IPS DF 4.7 (cell line): ENCODE data around the gene KDM4B.
"Not testable (repeated sequence)": the region's sequence is repeated elsewhere in the genome, so short reads cannot be mapped to it uniquely, and the experiment has no call there.

Experiments used
- DNase-seq: peaks from one replicate; pipeline ENCODE4 v3.0.0-alpha.2; 2013; ENCODE audit warnings: low spot score; ENCODE audit errors: extremely low read depth

Gene KDM4B

DNA sequence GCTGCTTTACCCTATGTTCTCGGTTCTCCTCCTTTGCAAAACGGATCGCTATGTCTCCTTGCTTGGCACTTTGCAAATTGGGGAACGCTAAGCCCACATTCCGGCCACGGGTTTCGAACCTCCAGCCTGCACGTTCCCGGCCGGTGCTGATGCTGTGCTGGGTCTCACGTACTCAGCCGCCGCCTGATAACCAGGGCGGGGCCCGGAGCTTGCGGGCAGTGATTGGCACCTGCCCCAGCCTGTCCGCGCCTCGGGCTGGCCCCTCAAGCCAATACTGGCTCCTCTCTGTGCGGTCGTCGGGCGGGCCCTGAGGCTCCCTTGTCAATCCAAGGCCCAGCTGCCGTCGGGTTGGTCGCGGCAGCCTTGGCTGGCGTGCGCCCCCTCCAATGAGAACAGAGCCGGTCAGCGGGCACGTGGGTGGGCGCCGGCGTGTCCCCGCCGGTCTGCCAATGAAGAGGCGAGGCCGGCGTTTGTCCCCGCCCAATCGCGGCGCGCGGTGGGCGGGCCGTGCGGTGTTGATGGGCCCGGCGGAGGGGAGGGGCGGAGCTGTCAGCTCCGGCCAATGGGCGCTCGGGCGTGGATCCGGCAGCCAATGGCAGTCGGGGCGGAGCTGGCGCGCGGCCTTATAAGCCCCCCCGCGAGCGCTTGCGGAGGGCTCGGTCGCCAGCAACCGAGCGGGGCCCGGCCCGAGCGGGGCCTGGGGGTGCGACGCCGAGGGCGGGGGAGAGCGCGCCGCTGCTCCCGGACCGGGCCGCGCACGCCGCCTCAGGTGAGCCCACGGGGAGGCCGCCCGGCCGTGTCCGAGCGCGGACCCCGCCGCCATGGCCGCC, at the start of gene KDM4B:
Gene KDM4B (plus strand): TSS at position 652 of the 830 bp plus-strand sequence. CDS start 63,778 bp downstream, outside the sequence.
- DNase-seq = peak; percentile 86

DNA sequence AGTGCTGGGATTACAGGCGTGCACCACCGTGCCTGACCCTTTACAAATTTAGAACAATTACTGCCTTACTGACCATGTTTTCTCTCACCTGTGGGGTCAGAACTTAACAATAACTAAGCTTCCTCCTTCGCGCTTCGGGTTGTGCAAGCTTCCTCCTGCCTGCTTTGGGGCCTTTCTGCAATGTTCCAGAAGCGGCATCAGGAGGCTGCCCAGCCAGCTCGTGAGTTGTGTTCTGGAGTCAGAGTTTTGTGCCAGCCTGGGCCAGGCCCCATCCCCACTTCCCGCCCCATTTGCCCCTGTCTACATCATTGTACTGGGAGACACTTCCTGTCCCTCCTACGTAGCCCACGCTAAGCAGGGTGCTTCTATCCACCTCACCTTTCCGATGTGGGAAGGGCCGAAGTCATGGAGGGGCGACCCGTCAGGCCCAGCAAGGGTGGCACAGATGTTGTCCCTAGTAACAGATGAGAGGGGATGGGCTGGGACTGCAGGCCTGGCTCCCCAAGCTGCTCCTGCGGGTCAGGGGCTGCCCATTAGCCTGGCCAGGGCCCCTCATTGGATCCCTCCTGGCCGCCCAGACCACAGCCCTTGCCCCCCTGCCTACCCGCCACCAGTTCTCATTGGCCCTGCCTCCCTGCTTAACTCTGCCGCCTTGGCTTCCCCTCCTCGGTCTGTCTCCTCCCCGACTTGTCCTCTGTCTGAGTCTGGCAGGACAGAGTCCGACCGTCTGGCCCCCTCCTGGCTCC, 46.2 kb upstream of the KDM4B start:
- DNase-seq = no peak

DNA sequence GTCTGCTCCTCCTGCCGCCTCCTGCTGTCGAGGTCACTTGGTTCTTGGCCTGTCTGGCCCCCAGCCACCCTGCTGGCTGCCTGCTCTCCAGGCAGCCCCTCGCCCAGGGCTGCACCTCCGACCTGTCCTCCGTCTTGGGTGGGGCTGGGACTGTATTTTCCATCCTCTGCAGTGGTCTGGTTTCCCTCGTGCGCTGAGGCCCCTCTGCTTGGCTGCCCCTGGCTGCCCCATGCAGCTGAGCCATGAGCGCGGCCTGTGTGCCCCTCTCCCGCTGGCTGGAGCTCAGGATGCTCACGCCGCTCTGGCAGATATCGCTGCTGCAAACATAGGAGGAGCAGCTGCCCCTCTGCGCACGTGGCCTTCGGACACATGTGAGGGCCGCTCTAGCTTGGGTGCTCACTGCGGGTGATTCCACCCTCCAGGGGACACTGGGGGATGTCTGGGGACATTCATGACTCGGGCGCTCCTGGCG, 45.6 kb upstream of the KDM4B start:
- no peak for DNase-seq

DNA sequence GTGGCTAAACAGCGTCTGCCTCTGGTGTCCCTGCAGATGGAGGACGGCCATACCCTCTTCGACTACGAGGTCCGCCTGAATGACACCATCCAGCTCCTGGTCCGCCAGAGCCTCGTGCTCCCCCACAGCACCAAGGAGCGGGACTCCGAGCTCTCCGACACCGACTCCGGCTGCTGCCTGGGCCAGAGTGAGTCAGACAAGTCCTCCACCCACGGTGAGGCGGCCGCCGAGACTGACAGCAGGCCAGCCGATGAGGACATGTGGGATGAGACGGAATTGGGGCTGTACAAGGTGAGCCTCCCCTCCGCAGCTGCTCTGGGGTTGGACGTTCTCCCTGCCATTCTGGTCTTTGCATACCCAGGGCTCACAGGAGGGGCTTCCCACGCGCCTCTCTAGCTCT, 39.7 kb upstream of the KDM4B start:
- no peak for DNase-seq

DNA sequence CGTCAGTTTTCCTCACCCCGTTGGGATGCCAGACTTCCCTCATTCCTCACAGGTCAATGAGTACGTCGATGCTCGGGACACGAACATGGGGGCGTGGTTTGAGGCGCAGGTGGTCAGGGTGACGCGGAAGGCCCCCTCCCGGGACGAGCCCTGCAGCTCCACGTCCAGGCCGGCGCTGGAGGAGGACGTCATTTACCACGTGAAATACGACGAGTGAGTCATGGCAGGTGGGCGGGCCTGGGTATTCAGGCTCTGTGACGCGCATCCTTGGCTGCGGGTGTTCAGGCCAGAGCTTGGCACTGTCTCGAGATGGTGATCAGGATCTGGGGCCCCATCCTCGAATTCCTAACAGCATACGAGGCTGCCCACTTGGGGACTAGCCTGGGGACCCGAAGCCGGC, 38.2 kb upstream of the KDM4B start:
- DNase-seq = no peak

DNA sequence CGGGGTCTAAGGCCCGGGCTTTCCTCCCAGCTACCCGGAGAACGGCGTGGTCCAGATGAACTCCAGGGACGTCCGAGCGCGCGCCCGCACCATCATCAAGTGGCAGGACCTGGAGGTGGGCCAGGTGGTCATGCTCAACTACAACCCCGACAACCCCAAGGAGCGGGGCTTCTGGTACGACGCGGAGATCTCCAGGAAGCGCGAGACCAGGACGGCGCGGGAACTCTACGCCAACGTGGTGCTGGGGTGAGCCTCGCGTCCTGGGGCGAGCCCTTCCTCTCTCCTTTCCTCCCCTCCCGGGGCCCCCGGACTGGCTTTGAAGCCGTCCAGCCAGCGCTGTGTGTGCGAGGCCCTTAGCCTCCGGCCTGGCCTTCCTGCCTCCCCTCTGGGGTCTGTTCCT, 36.2 kb upstream of the KDM4B start:
- DNase-seq = no peak

DNA sequence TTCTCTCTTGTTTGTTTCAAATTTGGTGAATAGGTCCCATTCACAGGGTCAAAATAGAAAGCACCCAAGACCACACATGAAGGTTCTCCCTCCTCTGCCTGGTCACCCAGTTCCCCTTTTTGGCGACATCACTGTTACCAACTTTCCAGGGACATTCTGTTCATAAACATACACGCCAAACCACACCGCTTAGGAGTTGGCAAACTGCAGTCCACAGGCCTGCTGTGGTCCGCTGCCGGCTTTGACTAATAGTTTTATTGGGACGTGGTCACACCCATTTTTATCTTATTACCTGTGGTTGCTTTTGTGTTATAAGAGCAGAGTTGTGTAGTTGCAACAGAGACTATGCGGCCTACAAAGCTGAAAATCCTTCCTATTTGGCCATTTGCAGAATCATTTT, 35.4 kb upstream of the KDM4B start:
- DNase-seq = no peak

DNA sequence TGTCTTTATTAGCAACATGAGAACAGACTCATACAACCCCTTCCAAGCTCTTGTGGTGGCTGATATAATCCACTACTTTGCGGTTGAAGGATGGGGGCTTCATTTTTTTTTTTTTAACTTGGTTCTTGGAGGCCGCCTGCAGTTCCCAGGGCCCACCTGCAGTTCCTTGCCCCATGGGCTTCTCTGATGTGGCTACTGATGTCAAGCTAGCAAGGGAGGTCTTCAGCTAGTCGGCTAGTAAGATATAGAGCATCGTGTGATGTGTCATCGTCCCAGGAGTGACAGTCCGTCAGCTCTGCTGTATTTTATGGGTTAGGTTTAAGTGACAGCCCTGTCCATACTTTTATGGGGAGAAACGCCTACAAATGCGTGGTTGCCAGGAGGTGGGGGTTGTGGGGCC, 33.5 kb upstream of the KDM4B start:
- DNase-seq = no peak

DNA sequence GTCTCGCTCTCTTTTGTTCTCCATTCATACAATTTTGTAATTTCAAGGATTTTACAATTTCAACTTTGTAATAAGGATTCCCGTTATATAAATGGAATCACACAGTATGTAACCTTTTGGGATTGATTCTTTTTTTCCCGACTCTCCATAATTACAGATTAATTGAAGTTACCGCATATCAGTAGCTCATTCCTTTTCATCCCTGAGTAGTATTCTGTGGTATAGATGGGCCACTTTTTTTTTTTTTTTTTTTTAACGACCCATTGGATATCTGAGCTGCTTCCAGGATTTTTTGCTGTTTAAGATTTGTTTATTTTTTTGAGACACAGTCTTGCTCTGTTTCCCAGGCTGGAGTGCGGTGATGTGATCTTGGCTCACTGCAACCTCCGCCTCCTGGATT, 31.9 kb upstream of the KDM4B start:
- DNase-seq = no peak

DNA sequence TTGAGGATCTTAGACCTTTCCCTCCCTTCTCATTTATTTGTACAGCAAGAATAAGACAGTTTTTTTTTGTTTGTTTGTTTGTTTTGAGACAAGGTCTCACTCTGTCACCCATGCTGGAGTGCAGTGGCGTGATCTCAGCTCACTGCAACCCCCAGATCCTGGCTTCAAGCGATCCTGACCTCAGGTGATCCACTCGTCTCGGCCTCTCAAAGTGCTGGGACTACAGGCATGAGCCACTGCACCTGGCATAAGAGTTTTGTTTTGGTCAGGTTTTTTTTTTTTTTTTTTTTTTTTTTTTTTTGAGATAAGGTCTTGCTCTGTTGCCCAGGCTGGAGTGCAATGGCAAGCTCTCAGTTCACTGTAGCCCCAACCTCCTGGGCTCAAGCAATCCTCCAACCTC, 30.5 kb upstream of the KDM4B start:
- DNase-seq = not testable (repeated sequence)

DNA sequence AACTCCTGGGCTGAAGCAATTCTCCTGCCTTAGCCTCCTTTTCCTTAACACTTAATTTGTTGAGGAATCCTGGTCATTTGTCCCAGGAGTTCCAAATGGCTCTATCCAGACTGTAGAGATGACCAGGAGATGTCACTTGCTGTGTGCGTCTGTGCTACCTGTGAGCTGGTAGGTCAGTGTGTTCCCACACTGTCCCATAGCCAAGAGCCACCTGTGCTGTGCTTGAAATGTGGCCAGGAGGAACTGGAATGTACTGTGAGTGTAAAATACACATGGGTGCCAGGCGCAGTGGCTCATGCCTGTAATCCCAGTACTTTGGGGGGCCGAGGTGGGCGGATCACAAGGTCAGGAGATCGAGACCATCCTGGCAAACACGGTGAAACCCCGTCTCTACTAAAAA, 29.4 kb upstream of the KDM4B start:
- no peak for DNase-seq

DNA sequence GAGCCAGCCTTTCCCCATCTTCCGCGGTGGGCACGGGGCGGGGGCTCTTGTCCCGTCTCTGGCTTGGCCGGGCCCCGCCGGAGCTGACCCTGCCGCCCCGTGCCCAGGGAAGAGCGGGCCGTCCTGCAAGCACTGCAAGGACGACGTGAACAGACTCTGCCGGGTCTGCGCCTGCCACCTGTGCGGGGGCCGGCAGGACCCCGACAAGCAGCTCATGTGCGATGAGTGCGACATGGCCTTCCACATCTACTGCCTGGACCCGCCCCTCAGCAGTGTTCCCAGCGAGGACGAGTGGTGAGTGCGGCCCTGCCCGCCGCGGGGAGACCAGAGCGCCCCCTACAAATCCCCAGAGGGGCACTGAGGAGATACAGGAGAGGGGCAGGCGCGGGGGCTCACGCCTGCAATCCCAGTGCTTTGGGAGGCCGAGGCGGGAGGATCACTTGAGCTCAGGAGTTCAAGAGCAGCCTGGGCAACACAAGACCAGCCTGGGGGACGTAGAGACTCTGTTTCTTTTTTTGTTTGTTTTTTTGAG, 27.2 kb upstream of the KDM4B start:
- not testable (repeated sequence) for DNase-seq

DNA sequence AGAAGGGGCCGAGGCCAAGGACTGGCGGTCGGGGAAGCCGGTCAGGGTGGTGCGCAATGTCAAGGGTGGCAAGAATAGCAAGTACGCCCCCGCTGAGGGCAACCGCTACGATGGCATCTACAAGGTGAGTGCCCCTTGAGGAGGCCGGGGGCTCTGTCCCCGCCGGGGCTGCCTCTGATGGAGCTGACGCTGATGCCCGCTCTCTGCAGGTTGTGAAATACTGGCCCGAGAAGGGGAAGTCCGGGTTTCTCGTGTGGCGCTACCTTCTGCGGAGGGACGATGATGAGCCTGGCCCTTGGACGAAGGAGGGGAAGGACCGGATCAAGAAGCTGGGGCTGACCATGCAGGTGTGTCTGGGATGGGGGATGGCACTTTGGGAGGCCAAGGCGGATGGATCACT, 18.3 kb upstream of the KDM4B start:
- not testable (repeated sequence) for DNase-seq

DNA sequence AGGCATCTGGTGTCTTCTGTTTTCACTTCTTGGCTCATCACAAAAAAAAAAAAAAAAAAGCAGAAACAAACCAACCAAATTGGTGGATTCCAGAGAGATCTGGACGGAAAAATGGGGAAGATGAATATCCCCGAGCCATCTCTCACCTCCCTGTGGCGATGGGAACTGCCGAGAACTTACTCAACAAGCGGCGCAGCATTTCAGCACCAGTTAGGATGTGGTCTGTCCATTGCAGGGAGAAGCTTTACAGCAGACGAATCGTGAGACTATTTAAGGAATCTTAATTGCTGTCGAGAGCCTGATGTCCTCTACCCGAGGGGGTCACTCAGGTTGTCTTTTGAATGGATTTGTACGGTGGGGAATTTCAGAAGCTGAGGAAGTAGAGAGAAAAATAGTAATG, 17.3 kb upstream of the KDM4B start:
- DNase-seq = no peak

DNA sequence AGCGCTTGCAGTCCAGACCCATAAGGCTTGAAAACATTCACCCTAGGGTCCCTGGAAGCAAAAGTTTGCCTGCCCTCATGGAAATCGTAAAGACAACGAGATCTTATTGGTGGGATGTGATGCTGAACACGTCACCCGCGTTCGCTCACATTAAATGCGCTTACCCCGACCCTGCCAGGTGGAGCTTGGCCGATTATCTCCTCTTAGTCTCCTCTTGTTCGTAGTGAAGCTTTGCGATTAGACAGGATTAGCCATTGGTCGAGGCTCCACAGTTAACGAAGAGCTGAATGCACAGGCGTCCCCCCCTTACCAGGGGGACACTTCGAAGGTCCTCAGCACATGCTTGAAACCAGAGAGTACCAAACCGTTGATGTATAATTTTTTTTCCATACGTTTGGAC, 16.0 kb upstream of the KDM4B start:
- no peak for DNase-seq

DNA sequence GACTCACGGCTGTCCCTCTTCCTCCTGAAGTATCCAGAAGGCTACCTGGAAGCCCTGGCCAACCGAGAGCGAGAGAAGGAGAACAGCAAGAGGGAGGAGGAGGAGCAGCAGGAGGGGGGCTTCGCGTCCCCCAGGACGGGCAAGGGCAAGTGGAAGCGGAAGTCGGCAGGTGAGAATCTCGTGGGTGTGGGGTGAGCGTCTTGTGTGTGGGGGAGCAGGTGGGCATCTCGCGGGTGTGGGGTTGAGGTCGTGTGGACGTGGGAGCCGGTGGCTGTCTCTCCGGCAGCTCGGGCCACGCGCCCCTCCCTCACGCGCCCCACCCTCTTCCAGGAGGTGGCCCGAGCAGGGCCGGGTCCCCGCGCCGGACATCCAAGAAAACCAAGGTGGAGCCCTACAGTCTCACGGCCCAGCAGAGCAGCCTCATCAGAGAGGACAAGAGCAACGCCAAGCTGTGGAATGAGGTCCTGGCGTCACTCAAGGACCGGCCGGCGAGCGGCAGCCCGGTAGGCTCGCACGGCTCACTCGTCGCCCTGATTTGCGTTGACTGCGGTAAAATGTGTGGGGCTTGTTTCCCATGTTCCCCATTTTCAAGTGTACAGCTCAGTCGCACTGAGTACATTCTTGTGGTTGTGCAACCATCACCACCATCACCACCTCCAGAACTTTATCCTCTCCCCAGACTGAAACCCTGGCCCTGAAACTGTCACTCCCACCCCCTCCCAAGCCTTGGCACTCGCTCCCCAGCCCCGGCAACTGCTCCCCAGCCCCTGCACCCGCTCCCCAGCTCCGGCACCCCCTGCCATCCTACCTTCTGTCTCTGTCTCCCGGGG, 14.4 kb upstream of the KDM4B start:
- not testable (repeated sequence) for DNase-seq

DNA sequence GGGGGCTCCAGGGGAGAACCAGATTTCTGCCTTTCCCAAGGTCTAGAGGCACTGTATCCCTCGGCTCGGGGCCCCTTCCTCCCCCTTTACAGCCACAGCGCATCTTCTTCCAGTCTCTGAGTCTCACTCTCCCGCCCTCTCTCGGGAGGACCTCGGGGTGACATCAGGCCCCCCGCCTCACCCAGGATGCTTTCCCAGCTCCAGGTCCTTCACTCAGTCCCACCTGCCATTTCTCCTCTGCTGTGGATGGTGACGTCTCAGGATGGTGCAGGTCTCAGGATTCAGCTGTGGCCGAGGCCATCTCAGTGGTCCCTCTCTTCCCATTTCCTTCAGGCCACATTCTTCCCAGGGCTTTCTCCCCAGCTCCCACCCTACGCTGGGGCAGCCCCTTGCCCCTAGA, 13.6 kb upstream of the KDM4B start:
- DNase-seq = no peak

DNA sequence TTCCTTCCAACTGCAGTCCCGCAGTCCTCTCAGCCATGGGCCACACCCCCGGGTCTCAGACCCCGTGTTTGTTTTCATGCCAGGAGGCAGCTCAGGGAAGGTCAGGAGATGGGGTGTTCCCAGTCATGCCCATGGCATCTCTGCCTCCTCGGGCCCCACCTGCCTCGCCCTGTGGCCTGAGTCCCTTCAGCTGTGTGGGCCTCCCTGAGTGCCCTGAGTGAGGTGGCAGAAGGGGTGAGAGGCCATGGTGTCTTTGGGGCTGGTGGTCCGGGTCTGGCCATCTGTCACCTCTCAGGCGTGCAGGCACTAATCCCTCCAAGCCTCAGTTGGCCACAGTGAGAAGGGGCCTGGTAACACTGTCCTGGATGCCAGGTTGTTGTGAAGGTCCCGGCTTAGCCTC, 10.9 kb upstream of the KDM4B start:
- no peak for DNase-seq

DNA sequence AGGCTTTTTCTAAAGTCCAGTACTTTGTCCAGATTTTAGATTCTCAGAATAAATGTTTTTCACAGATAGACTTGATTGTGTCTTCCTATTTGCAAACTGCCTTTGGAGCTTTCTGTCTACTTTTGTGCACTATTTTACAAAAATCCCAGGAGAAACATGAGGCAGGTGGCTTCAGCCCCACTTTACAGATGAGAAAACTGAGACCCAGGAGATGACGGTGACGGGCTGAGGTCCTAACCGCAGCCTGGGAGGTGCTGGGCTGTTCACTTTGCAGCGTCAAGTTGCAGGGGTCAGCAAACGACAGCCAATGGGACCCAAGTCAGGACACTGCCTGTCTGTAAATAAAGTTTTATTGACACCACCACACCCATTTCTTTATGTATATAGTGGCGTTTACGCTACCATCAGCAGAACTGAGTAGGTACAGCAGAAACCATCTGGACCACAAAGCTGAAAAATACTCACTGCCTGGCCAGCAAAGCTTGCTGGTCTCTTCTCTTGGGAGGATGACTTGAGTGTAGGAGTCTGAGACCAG, 6.8 kb upstream of the KDM4B start:
- no peak for DNase-seq

DNA sequence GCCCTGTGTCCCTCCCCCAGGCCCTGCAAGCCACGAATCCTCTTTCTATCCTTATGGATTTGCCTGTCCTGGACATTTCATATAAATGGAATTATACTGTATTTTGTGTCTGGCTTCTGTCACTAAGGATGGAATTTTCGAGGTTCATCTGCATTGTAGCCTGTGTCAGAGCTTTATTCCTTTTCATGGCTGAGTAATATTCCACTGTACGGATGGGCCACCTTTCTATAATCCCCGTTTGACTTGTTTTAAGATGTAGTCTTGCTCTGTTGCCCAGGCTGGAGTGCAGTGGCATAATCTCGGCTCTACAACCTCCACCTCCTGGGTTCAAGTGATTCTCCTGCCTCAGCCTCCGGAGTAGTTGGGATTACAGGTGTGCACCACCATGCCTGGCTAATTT, 3.9 kb upstream of the KDM4B start:
- no peak for DNase-seq

DNA sequence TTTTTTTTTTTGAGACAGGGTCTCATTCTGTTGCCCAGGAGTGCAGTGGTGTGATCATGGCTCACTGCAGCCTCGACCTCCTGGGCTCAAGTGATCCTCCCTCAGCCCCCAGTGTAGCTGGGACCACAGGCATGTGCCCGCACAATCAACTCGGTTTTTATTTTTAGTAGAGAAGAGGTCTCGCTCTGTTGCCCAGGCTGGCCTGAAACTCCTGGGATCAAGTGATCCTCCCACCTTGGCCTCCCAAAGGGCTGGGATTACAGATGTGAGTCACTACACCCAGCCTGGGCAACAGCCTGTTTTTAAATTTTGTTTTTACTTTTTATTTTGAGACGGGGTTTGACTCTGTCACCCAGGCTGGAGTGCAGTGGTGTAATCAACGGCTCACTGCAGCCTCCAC, 2.3 kb upstream of the KDM4B start:
- no peak for DNase-seq
